Activated CD8-positive, alpha-beta memory T cell treated with anti-CD3 and anti-CD28 coated beads, Interleukin-2, amount 50 U/mL, for 24 hours (primary cell): ENCODE data around the gene NBEA.
"Not testable (repeated sequence)": the region's sequence is repeated elsewhere in the genome, so short reads cannot be mapped to it uniquely, and the experiment has no call there.

Experiments used
- DNase-seq: peaks from one replicate; pipeline ENCODE4 v3.0.0-alpha.2; 2020; ENCODE audit errors: extremely low read depth

NBEA gene, protein sequence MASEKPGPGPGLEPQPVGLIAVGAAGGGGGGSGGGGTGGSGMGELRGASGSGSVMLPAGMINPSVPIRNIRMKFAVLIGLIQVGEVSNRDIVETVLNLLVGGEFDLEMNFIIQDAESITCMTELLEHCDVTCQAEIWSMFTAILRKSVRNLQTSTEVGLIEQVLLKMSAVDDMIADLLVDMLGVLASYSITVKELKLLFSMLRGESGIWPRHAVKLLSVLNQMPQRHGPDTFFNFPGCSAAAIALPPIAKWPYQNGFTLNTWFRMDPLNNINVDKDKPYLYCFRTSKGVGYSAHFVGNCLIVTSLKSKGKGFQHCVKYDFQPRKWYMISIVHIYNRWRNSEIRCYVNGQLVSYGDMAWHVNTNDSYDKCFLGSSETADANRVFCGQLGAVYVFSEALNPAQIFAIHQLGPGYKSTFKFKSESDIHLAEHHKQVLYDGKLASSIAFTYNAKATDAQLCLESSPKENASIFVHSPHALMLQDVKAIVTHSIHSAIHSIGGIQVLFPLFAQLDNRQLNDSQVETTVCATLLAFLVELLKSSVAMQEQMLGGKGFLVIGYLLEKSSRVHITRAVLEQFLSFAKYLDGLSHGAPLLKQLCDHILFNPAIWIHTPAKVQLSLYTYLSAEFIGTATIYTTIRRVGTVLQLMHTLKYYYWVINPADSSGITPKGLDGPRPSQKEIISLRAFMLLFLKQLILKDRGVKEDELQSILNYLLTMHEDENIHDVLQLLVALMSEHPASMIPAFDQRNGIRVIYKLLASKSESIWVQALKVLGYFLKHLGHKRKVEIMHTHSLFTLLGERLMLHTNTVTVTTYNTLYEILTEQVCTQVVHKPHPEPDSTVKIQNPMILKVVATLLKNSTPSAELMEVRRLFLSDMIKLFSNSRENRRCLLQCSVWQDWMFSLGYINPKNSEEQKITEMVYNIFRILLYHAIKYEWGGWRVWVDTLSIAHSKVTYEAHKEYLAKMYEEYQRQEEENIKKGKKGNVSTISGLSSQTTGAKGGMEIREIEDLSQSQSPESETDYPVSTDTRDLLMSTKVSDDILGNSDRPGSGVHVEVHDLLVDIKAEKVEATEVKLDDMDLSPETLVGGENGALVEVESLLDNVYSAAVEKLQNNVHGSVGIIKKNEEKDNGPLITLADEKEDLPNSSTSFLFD (N-terminal part only)

DNA sequence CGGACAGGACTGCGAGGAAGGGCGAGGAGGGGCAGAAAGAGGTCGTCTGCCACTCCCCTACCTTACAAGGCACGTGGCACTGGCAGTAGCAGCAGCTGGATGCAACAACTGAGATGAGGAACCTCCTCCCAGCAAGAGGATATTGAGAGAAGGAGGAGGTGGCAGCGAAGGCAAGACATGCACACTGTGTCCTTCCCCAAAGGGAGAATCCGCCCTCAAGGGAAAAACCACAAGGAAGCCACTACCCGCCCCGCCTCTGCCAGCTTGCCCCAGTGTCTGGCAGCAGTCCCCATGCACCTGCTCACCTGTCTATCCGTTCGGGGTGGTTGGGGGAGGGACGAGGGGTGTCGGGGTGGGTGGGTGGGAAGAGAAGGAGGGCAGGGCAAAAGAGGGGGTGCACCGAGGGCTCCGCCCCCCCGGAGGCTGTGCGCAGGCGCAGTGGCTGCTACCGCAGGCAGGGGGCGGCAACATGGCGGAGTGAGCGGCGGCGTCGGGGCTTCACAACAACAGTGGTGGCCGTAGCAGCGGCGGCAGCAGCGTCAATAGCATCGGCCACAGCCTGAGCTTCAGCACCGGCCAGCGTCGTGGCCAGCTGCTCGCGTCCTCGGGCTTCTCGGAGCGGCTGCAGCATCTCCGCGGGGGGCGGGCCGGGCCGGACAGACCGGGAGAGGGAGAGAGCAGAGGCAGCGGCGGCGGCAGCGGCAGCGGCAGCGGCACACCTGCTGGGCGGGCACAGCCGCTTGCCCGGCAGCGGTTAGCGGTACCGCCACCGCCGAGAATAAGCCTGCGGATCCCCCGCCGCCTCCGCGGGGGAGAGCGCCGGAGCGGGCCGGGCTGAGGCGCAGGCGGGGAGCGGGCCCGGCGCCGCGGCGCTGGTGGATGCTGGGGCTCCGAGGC lies at the start of gene NBEA:
Gene NBEA (plus strand): TSS at position 436 of the 897 bp plus-strand sequence. CDS start 551 bp downstream, outside the sequence.
- peak; percentile 27 for DNase-seq

DNA sequence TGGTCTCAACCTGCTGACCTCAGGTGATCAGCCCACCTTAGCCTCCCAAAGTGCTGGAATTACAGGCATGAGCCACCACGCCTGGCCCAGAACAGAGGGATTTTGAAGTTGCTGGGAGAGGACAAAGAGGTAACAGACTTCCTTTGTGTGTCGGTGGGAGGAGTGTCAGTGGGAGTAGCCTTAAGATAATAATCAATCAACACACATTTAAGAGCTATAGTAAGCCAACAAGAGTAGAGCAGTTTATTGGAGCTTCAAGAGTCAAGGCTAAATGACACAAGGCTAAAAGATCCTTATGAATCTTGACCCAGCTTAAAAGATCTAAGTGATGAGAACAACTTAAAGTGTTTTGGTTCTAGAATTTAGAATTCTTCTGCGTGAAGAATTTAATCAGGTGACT lies 47.3 kb upstream of the NBEA start:
- no peak for DNase-seq

DNA sequence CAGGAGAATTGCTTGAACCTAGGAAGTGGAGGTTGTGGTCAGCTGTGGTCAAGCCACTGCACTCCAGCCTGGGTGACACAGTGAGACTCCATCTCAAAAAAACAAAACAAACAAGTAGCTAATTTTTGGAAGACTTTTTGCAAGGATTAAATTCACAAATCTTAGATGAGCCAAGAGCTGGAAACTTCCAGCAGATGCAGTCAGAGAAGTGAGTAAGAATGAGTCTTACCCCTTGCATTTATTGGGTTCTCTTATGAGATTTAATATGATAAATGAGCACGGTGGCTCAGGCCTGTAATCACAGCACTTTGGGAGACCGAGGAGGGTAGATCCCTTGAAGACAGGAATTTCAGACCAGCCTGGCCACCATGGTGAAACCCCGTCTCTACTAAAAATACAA lies 44.9 kb upstream of the NBEA start:
- no peak for DNase-seq

DNA sequence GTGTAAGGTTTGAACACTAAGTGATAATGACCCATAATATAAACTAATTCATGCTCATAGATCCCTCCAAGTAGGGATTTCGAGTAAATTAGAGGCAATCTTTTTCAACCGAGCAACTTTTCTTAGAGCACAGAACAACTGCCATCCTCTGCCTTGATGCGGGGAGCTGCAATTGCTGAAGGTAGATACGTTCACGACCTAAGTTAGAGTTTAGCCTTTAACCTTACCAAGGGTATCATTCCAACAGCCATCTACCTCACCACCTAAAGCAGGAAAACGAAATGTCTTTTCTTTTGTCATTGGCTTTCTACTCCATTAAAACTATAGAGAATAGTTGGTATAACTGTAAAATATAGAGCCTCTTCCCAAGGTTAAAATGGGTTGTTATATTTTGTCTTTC lies 42.2 kb upstream of the NBEA start:
- DNase-seq = no peak

- no peak for DNase-seq
Measured at GRCh38 chr13:34900288-34900739, 41.8 kb upstream of the NBEA start.

GRCh38 chr13:34901572-34901971 lies 40.5 kb upstream of the NBEA start:
- no peak for DNase-seq

GRCh38 chr13:34911159-34911558 lies 30.9 kb upstream of the NBEA start:
- no peak for DNase-seq

DNA sequence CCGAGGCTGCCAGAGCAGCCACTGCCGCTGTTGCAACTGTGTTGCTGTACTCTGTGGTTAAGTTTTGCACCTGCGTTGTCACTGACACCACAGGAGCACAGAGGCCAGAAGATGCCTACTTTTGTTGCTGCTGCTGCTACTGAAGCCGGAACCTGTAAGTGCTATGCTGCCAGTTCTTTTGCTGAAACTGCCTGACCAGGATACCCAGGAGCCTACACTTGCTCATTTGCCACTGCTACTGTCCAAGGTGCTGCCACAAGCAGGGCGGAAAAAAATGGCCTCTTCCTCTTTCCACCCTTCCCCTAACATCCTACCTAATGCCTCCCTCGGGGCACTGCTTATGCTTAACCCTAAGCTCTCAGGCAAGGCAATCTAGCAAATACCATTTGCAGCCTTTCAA lies 29.0 kb upstream of the NBEA start:
- DNase-seq = no peak

DNA sequence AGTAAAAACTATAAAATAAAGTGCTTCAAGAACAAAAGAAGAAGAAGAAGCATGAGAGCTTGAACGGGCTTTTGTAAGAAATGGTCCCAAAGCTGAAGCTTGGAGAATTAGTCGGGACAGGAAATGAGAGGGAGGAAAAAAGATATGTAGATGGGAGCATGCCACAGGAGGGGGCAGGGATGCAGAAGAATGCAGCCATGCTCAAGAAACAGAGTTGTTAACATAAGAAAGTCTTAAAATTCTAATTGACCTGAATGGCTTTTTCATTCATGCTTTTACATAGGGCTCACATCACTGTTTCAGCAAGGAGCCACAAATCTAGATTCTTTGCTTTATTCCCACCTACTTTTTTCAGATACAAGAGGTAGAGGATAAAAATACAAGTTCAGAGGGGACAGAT lies 27.7 kb upstream of the NBEA start:
- DNase-seq = no peak

GRCh38 chr13:34926508-34926907 lies 15.6 kb upstream of the NBEA start:
- no peak for DNase-seq

GRCh38 chr13:34928676-34929075 lies 13.4 kb upstream of the NBEA start:
- not testable (repeated sequence) for DNase-seq

DNA sequence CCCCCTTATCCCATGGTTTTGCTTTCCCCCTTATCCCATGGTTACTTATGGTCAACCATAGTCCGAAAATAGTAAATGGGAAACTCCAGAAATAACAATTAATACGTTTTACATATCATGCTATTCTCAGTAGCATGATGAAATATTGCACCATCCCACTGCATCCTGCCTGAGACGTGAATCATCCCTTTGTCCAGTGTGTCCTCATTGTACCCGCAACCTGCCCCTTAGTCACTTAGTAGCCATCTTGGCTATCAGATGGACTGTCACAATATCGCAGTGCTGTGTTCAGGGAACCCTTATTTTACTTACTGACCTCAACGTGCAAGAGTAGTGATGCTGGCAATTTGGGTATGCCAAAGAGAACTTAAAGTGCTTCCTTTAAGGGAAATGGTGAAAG lies 10.5 kb upstream of the NBEA start:
- DNase-seq = no peak

GRCh38 chr13:34933349-34933748 lies 8.7 kb upstream of the NBEA start:
- DNase-seq = no peak

- no peak for DNase-seq
Measured at GRCh38 chr13:34933786-34934185, 8.3 kb upstream of the NBEA start.

- no peak for DNase-seq
Measured at GRCh38 chr13:34935841-34936240, 6.2 kb upstream of the NBEA start.

DNA sequence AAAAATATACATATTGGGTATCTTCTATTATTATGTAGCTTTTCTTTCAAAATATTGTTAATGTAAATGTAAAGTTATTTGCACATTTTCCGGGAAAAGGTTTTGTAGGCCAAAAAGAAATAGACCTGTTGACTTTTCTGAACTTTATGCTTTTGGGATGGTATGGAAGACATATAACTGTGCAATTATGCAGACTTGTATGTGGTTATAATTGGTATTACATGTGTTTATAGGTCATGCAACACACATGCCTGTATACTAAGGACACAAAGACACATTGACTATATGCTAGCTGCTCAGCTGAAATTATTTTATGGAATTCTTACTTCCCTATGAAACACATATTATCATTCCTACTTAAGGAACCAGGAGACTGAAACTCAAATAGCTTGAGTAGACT lies 2.3 kb upstream of the NBEA start:
- DNase-seq = no peak

- no peak for DNase-seq
Measured at GRCh38 chr13:34941436-34941834, 635 bp upstream of the NBEA start.

DNA sequence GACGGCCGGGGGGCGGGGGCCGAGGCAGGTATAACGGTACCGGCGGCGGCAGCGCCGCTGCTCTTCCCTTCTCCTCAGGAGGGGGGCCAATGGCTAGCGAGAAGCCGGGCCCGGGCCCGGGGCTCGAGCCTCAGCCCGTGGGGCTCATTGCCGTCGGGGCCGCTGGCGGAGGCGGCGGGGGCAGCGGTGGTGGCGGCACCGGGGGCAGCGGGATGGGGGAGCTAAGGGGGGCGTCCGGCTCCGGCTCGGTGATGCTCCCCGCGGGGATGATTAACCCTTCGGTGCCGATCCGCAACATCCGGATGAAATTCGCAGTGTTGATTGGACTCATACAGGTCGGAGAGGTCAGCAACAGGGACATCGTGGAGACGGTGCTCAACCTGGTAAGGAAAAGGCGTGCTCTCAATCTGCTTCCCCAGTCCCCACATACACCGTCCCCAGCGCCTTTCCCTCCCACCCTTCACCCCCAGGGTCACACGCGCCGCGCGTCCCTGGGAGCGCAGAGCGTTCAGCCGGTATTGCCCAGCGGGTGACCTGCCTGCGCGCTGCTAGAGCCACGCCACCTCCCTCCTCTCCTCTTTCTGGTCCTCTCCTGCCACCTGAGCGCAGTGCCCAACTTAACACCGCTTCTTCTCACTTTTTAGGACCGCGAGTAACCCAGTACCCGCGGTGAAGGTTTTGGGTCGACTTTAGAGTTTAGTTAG lies 814 bp downstream of the NBEA start:
- DNase-seq = no peak

- DNase-seq = no peak
Measured at GRCh38 chr13:34943436-34944273, 1.6 kb downstream of the NBEA start.

DNA sequence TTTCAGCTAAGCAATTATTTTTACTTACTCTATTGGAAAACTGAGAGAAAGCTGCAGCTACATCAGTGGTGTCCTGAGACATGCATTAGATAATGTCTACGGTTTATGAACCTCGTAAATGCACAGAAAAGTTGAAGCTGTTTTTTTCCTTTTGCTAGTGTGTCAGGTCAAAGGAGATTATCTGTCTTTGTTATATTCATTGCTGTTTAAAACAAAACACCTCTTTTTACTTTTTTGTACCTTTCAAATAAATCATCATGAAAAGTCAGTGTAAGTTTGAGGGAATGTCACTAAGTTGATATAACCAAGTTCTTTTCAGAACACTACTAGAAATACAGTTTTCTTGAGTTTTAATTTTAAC lies 2.2 kb downstream of the NBEA start:
- DNase-seq = no peak
